HEK293 (cell line): ENCODE measurements around the gene PSORS1C1.
A peak's percentile ranks its signal among the peaks of the same experiment; 100 is the strongest.
"Not testable (repeated sequence)": the region's sequence is repeated elsewhere in the genome, so short reads cannot be mapped to it uniquely, and the experiment has no call there.

Experiments
- CTCF ChIA-PET: fragments of 350-600 bp; formaldehyde crosslinking; extraction: SDS; loops from one replicate; lab custom pipeline; 2021; ENCODE audit warnings: antibody characterized with exemption; lab: Yijun Ruan, JAX
- POLR2A ChIA-PET: fragments of 300-600 bp; formaldehyde crosslinking; extraction: SDS; loops from one replicate; lab custom pipeline; 2020; ENCODE audit warnings: antibody characterized with exemption, inconsistent platforms; lab: Yijun Ruan, JAX
- H3K27ac ChIP-seq: fragments of 200-500 bp; sonication (Bioruptor generic); 2 replicates; pipeline ENCODE4 v1.5.1; 2014; ENCODE audit warnings: low read depth, low read length, control low read depth, inconsistent platforms; ENCODE audit errors: extremely low read depth
- H3K36me3 ChIP-seq, 2 experiments: fragments of 200-500 bp in 1 of 2; sonication (Bioruptor generic) in 1 of 2; 1 replicate in 1 of 2; 2 replicates in 1 of 2; pipeline ENCODE4 v1.5.1; 2014 to 2017; ENCODE audit warnings: inconsistent platforms in 2 of 2, low read length in 2 of 2; ENCODE audit not compliant: control insufficient read depth in 2 of 2, insufficient read depth in 1 of 2
- H3K4me1 ChIP-seq: fragments of 200-500 bp; sonication (Bioruptor generic); 2 replicates; pipeline ENCODE4 v1.5.1; 2014; ENCODE audit warnings: mild to moderate bottlenecking, low read length, inconsistent platforms; ENCODE audit not compliant: control insufficient read depth, insufficient read depth
- H3K4me3 ChIP-seq: 2 replicates; pipeline ENCODE4 v1.5.1; 2011; ENCODE audit warnings: low read depth, mild to moderate bottlenecking, control low read depth, low read length, moderate library complexity
- H3K9me3 ChIP-seq: fragments of 200-500 bp; sonication (Bioruptor generic); 2 replicates; pipeline ENCODE4 v1.5.1; 2014; ENCODE audit warnings: low read depth, low read length, inconsistent platforms; ENCODE audit not compliant: control insufficient read depth, insufficient read depth
- ELK4 ChIP-seq: IDR thresholded peaks from 2 replicates; pipeline ENCODE4 v1.6.1; 2011; ENCODE audit warnings: mild to moderate bottlenecking, low read depth, low read length, borderline replicate concordance
- KLF10 ChIP-seq: fragments of 450-650 bp; IDR thresholded peaks from 2 replicates; pipeline ENCODE4 v1.5.1; 2018; ENCODE audit warnings: missing biosample characterization, mild to moderate bottlenecking, missing genetic modification characterization
- REST ChIP-seq: fragments of 450-650 bp; formaldehyde crosslinking; IDR thresholded peaks from 2 replicates; pipeline ENCODE4 v1.5.1; 2016; ENCODE audit warnings: missing biosample characterization, missing genetic modification characterization
- SP2 ChIP-seq: fragments of 450-650 bp; formaldehyde crosslinking; IDR thresholded peaks from 2 replicates; pipeline ENCODE4 v1.5.1; 2016; ENCODE audit warnings: missing biosample characterization, missing genetic modification characterization
- SP7 ChIP-seq: fragments of 450-650 bp; formaldehyde crosslinking; IDR thresholded peaks from 2 replicates; pipeline ENCODE4 v1.5.1; 2016; ENCODE audit warnings: missing biosample characterization, missing genetic modification characterization
- TCF7L2 ChIP-seq: IDR thresholded peaks from 2 replicates; pipeline ENCODE4 v1.6.1; 2011; ENCODE audit warnings: low read depth, mild to moderate bottlenecking, inconsistent platforms, low read length, moderate library complexity, borderline replicate concordance
- ZBTB17 ChIP-seq: fragments of 450-650 bp; formaldehyde crosslinking; IDR thresholded peaks from 2 replicates; pipeline ENCODE4 v1.5.1; 2016; ENCODE audit warnings: missing biosample characterization, missing genetic modification characterization
- ZNF266 ChIP-seq: fragments of 450-650 bp; formaldehyde crosslinking; IDR thresholded peaks from 2 replicates; pipeline ENCODE4 v1.5.1; 2016; ENCODE audit warnings: missing biosample characterization, missing genetic modification characterization, low read depth
- ZNF394 ChIP-seq: fragments of 450-650 bp; formaldehyde crosslinking; IDR thresholded peaks from 2 replicates; pipeline ENCODE4 v1.5.1; 2016; ENCODE audit warnings: missing biosample characterization, missing genetic modification characterization, mild to moderate bottlenecking, moderate library complexity, borderline replicate concordance
- ZNF623 ChIP-seq: fragments of 450-650 bp; formaldehyde crosslinking; IDR thresholded peaks from 2 replicates; pipeline ENCODE4 v1.5.1; 2016; ENCODE audit warnings: missing biosample characterization, missing genetic modification characterization
- ZNF704 ChIP-seq: fragments of 450-650 bp; formaldehyde crosslinking; IDR thresholded peaks from 2 replicates; pipeline ENCODE4 v1.5.1; 2016; ENCODE audit warnings: missing biosample characterization, missing genetic modification characterization
- ZSCAN16 ChIP-seq: fragments of 450-650 bp; formaldehyde crosslinking; IDR thresholded peaks from 2 replicates; pipeline ENCODE4 v1.5.1; 2016; ENCODE audit warnings: missing biosample characterization, missing genetic modification characterization

Gene PSORS1C1

GRCh38 chr6:31179896-31180295 is 65.3 kb downstream of the PSORS1C1 start:
- CTCF ChIA-PET: interaction anchor here (1.2 kb wide), 1 partner anchor 187 kb away, joined by 5 read pairs; no protein-coding TSS in a partner anchor
- POLR2A ChIA-PET: interaction anchor here (0.5 kb wide), 1 partner anchor 28 kb away, joined by 3 read pairs; no protein-coding TSS in a partner anchor

GRCh38 chr6:31180500-31180899 is 65.9 kb downstream of the PSORS1C1 start:
- CTCF ChIA-PET: no interaction called here

More at GRCh38 chr6:31179896-31180295, 65.3 kb downstream of the PSORS1C1 start:
- H3K4me1 ChIP-seq: no peaks in the 10 kb centered on the region
- H3K9me3 ChIP-seq: no peaks in the 10 kb centered on the region
- TF ChIP-seq ZSCAN16 (tag by site-specific recombination) (no peak), REST (no peak), KLF10 (tag by site-specific recombination) (no peak), ZNF704 (tag by site-specific recombination) (no peak), ZNF266 (tag by site-specific recombination) (no peak), ZNF394 (no peak), SP7 (no peak), ELK4 (no peak), ZBTB17 (tag by site-specific recombination) (no peak), ZNF623 (tag by site-specific recombination) (no peak)
- no peak overlapping the region for H3K4me3 ChIP-seq
- H3K36me3 ChIP-seq: no peaks in the 10 kb centered on the region
- H3K27ac ChIP-seq: no peak overlapping the region

GRCh38 chr6:31183287-31183686 is 68.7 kb downstream of the PSORS1C1 start:
- H3K4me3 ChIP-seq, H3K9me3 ChIP-seq, H3K36me3 ChIP-seq, H3K4me1 ChIP-seq, H3K27ac ChIP-seq: not testable (repeated sequence)
- ChIA-PET CTCF (interaction anchor here (0.7 to 2.0 kb wide), 7 partner anchors 9 to 259 kb away, joined by 3 to 10 read pairs (median 4); no protein-coding TSS in a partner anchor), POLR2A (interaction anchor here (1.8 kb wide), 1 partner anchor 32 kb away, joined by 4 read pairs; no protein-coding TSS in a partner anchor)

More at GRCh38 chr6:31180500-31180899, 65.9 kb downstream of the PSORS1C1 start:
- Histone ChIP-seq H3K9me3 (no peaks in the 10 kb centered on the region), H3K36me3 (no peaks in the 10 kb centered on the region), H3K4me1 (no peaks in the 10 kb centered on the region), H3K4me3 (no peak overlapping the region), H3K27ac (no peak overlapping the region)
- TF ChIP-seq TCF7L2 (no peak), SP2 (peak; percentile 23)
- POLR2A ChIA-PET: no interaction called here

- POLR2A ChIA-PET: interaction anchor here (1.8 kb wide), 1 partner anchor 33 kb away, joined by 4 read pairs; no protein-coding TSS in a partner anchor
- H3K36me3 ChIP-seq, H3K4me3 ChIP-seq, H3K9me3 ChIP-seq, H3K4me1 ChIP-seq, H3K27ac ChIP-seq: not testable (repeated sequence)
- CTCF ChIA-PET: interaction anchor here (1.0 to 2.0 kb wide), 4 partner anchors 9 to 258 kb away, joined by 3 to 10 read pairs (median 6); no protein-coding TSS in a partner anchor
Measured at GRCh38 chr6:31183859-31184258, 69.3 kb downstream of the PSORS1C1 start.
